Astrocyte (in vitro differentiated cells and primary cell): ENCODE results near the gene MTX1.

Experiments used
- CTCF ChIP-seq: IDR thresholded peaks from 2 replicates; pipeline ENCODE4 v1.5.1; 2011; ENCODE audit warnings: low read depth, mild to moderate bottlenecking, inconsistent platforms, low read length, moderate library complexity; ENCODE audit not compliant: insufficient read depth
- EZH2 ChIP-seq: IDR thresholded peaks from 2 replicates; pipeline ENCODE4 v1.6.1; 2012; ENCODE audit warnings: mild to moderate bottlenecking, low read length, inconsistent platforms; ENCODE audit not compliant: insufficient read depth

DNA sequence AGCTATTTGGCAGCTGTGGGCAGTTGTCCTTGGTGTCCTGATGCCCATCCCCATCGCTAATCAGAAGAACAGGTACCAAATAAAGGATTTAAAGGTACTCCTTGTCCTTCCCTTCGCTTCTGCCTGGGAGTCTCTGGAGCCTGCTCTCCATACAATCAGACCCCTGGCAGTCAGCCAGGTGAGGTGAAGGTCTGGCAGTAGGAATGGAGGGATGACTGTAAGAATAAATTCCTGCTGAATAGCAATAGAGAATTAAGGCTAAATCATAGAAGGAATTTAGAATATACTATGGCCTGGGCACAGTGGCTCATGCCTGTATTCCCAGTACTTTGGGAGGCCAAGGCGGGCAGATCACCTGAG is 10.0 kb upstream of the MTX1 start:
- TF ChIP-seq CTCF (no peak), EZH2 (no peak)
